ENCODE measurements around the gene C3orf22. TPM values are rescaled to one million over a fixed set of nuclear protein-coding genes. Genes with fewer than 3 reads are reported as not detected.

The C3orf22 gene, protein sequence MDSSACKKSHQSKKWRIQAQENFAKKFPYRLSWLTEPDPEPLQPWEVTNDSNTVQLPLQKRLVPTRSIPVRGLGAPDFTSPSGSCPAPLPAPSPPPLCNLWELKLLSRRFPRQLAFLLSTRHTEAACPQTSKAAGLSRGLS
- total RNA-seq = not detected in 2 replicates

GRCh38 chr3:126558336-126559071, at the start of gene C3orf22:
Gene C3orf22, minus strand, starts transcription at chr3:126558932. Its CDS starts 5,542 bp downstream, at chr3:126553390.

GRCh38 chr3:126523745-126524428, 34.8 kb downstream of the C3orf22 start, which contains the start of gene CHST13:
Gene CHST13, plus strand, starts transcription at chr3:126524155. Its CDS starts 178 bp downstream, at chr3:126524333.

GRCh38 chr3:126517291-126517951, 41.3 kb downstream of the C3orf22 start, which contains the start of gene UROC1:
Gene UROC1, minus strand, starts transcription at chr3:126517773. Its CDS starts 54 bp downstream, at chr3:126517719.

Other genes with a start within 250 kb of the C3orf22 start
- gene KLF15, start 201.5 kb downstream of the C3orf22 start, total RNA-seq = 4.6 and 7.1 TPM in 2 replicates
- gene CFAP100, start 164.0 kb downstream of the C3orf22 start, total RNA-seq = not detected in 2 replicates
- 9.2 and 9.8 TPM in 2 replicates for gene ZXDC, start 83.0 kb downstream of the C3orf22 start, total RNA-seq
- not detected in 2 replicates for gene UROC1, start 41.2 kb downstream of the C3orf22 start, total RNA-seq
- gene CHST13, start 34.8 kb downstream of the C3orf22 start, total RNA-seq = not detected in 2 replicates
- 10.4 and 11.7 TPM in 2 replicates for gene TXNRD3, start 96.2 kb upstream of the C3orf22 start, total RNA-seq
- 18.6 and 20.8 TPM in 2 replicates for gene CHCHD6, start 145.3 kb upstream of the C3orf22 start, total RNA-seq